ENCODE results near the gene DGKB.

DNA sequence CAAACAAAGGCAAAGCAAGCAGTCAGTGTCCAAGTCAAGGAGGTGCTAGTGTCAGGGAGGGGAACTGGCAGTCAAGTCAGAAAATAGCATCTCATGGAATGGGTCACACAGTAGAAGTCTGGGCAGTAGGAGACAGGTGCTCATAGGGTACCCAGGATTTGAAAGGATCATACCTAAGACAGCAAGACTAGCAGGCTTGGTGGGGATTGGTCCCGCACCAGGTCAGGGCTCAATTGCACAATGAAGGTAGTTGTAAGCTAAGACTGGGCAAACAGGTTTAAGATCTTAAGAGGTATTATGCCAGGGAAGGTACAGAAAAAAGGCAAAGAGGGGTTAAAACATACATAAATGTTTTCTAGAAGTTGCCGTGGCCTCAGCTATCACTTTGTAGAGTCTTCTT lies 731.7 kb downstream of the DGKB start:
- TF ChIP-seq, protein P1, sequence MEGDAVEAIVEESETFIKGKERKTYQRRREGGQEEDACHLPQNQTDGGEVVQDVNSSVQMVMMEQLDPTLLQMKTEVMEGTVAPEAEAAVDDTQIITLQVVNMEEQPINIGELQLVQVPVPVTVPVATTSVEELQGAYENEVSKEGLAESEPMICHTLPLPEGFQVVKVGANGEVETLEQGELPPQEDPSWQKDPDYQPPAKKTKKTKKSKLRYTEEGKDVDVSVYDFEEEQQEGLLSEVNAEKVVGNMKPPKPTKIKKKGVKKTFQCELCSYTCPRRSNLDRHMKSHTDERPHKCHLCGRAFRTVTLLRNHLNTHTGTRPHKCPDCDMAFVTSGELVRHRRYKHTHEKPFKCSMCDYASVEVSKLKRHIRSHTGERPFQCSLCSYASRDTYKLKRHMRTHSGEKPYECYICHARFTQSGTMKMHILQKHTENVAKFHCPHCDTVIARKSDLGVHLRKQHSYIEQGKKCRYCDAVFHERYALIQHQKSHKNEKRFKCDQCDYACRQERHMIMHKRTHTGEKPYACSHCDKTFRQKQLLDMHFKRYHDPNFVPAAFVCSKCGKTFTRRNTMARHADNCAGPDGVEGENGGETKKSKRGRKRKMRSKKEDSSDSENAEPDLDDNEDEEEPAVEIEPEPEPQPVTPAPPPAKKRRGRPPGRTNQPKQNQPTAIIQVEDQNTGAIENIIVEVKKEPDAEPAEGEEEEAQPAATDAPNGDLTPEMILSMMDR (IDR thresholded peaks at IDR 0.05 in 4 of 5, conservative IDR thresholded peaks at IDR 0.05 in 1 of 5): no peak
- TF ChIP-seq POLR2A (IDR thresholded peaks at IDR 0.05): no peak
